ENCODE measurements around the gene FOXJ3.

GRCh38 chr1:42290130-42290529, 44.9 kb downstream of the FOXJ3 start:
- no peak for TF ChIP-seq ZNF384 (IDR thresholded peaks at IDR 0.05)
- no peak for TF ChIP-seq HDGF (IDR thresholded peaks at IDR 0.05; ENCODE audit: borderline replicate concordance)
- TF ChIP-seq FOXM1 (IDR thresholded peaks at IDR 0.05; ENCODE audit: borderline replicate concordance): no peak
- TF ChIP-seq SP1 (IDR thresholded peaks at IDR 0.05): no peak
- no peak for TF ChIP-seq SUZ12 (IDR thresholded peaks at IDR 0.05)
- TF ChIP-seq ELF4 (IDR thresholded peaks at IDR 0.05): no peak
- no peak for TF ChIP-seq FOXK2 (IDR thresholded peaks at IDR 0.05)
- no peak for TF ChIP-seq ARNT (IDR thresholded peaks at IDR 0.05)
- TF ChIP-seq FOXA1 (IDR thresholded peaks at IDR 0.05): no peak
- no peak for TF ChIP-seq L3MBTL2 (conservative IDR thresholded peaks at IDR 0.05)
- no peak for TF ChIP-seq CTBP1 (IDR thresholded peaks at IDR 0.05; ENCODE audit: borderline replicate concordance)
- TF ChIP-seq TARDBP (IDR thresholded peaks at IDR 0.05): no peak
- no peak for TF ChIP-seq BHLHE40 (IDR thresholded peaks at IDR 0.05; ENCODE audit: borderline replicate concordance)
- TF ChIP-seq LEF1 (IDR thresholded peaks at IDR 0.05; ENCODE audit: borderline replicate concordance): no peak
